ENCODE measurements around the gene TSPAN32.

The TSPAN32 gene

GRCh38 chr11:2301631-2302305 lies at the start of gene TSPAN32, which contains the start of gene C11orf21:
TSPAN32 (plus strand) TSS chr11:2302013; CDS start chr11:2302150, 137 bp downstream.
C11orf21 (minus strand) TSS chr11:2301918; CDS start chr11:2301808, 110 bp downstream.
- DNase-seq (ENCODE audit: low read depth), result no peak

DNA sequence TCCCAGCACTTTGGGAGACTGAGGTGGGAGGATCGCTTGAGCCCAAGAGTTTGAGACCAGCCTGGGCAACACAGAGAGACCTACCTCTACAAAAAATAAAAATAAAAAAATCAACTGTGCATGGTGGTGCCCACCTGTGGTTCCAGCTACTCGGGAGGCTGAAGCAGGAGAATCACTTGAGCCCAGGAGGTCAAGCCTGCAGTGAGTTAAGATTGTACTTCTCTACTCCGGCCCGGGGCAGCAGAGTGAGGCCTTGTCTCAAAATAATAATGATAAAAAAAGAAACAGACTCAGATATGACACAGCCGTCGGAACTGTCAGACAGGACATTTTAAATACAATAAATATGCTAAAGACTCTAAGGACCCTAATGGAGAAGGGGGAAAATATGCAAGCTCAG lies 49.8 kb upstream of the TSPAN32 start:
- DNase-seq (ENCODE audit: low read depth), result no peak

- no peak for DNase-seq (ENCODE audit: low read depth)
These were observed 45.4 kb upstream of the TSPAN32 start for GRCh38 chr11:2256293-2256913.

- no peak for DNase-seq (ENCODE audit: low read depth)
These were observed 44.7 kb upstream of the TSPAN32 start for GRCh38 chr11:2256951-2257700.

- DNase-seq (ENCODE audit: low read depth), result no peak
These were observed 43.0 kb upstream of the TSPAN32 start for GRCh38 chr11:2258501-2259465.

DNA sequence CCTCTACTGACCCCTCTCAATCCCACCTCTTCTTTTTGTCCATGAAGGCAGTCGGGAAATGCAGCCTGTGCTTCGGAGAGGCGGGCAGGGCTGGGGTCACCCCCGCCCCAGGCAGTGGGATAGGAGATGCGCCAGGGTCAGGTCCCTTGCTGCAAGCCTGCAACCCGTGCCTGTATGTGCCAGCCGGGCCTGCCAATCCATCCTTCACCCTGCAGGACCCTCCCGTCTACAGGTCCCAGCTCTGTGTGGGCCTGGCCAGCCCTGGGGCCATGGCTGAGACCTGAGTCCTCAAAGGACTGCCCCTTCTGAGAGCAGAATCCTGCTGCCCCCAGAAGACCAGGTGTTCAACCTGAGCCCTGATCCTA lies 42.4 kb upstream of the TSPAN32 start:
- DNase-seq (ENCODE audit: low read depth), result no peak

GRCh38 chr11:2259897-2260451 lies 41.8 kb upstream of the TSPAN32 start:
- no peak for DNase-seq (ENCODE audit: low read depth)

GRCh38 chr11:2260491-2261364 lies 41.1 kb upstream of the TSPAN32 start:
- no peak for DNase-seq (ENCODE audit: low read depth)

- no peak for DNase-seq (ENCODE audit: low read depth)
These were observed 40.2 kb upstream of the TSPAN32 start for GRCh38 chr11:2261436-2262230.

GRCh38 chr11:2262301-2263070 lies 39.3 kb upstream of the TSPAN32 start:
- DNase-seq (ENCODE audit: low read depth), result no peak

DNA sequence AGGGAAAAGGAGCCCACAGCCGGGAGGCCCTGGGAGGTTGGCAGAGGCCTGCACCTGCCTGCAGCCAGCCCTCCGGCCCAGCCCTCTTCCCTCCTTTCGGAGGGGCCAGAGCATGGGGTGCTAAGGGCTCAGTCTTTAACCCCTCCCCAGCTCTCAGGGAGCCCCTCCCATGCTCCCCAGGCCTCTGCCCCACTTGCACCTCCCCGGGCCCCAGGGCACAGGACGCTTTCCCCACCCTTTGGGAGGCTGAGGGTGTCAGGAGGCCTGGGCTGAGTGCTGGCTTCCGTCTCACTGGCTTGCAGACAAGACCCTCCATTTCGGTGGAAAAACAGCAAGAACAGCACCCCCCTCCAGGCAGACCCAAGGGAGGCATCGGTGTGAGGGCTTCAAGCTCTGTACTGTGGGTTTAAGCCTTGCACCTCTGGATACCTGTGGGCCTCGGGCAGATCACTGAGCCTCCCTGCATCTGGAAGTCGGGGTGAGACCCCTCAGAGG lies 38.7 kb upstream of the TSPAN32 start:
- no peak for DNase-seq (ENCODE audit: low read depth)

- no peak for DNase-seq (ENCODE audit: low read depth)
These were observed 38.0 kb upstream of the TSPAN32 start for GRCh38 chr11:2263724-2264360.

GRCh38 chr11:2264366-2265053 lies 37.3 kb upstream of the TSPAN32 start:
- DNase-seq (ENCODE audit: low read depth), result no peak

DNA sequence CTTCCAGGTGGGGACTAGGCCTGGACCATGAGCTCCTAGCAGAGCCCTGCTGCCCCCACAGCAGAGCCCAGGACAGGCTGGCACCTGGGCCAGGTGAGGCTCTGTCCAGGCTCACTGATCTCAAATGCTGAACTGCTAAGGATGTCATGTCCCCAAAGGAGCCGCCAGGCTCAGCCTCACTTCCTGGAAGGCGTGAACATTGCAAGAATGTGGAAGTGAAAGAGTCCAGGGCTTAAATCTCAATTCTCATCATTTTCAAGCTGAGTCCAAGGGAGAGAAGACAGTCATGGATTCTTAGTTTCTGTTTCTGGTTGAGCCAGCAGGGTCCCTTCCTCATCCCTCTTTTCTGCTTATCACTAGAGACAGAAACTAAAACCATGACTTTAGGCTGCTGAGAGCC lies 36.4 kb upstream of the TSPAN32 start:
- no peak for DNase-seq (ENCODE audit: low read depth)

DNA sequence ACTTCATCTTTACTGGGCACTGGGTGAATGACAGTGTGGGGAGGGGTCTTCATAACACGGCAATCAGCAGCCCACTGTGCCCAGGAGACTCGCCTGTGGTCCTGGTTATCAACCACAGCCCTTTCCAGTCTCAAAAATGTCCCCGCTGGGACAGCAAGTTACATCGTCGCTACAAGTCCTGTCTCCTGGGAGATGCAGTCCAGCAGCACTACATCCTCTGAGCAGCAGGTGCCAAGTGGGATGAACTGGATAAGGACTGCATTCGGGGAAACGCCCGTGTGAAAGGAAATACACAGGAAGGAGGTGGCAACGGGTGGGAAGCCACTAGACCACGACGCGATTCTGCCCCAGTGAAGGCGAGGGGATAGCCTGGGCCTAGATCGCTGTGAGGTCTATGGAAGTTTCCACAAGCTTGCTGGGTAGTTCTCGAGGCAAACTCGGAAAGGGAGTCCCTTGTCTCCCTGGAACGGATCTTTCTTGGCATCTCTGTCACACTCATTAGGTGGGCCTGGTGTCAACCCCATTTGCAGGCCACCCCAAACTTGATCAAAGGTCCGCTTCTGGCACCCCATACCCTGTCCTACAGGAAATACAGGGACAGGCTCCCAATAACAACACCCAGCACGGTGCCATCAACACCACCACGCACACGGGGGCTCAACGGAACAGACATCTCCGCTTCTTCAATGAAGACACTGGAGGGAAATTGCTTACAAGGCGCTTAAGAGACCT lies 35.8 kb upstream of the TSPAN32 start:
- DNase-seq (ENCODE audit: low read depth), result no peak

GRCh38 chr11:2266586-2267305 lies 35.1 kb upstream of the TSPAN32 start:
- no peak for DNase-seq (ENCODE audit: low read depth)
